ENCODE measurements around the gene MUC5B.
"Not testable (repeated sequence)": the region's sequence is repeated elsewhere in the genome, so short reads cannot be mapped to it uniquely, and the experiment has no call there.

The MUC5B gene

GRCh38 chr11:1204381-1205101 is 18.3 kb upstream of the MUC5B start:
- no peak for DNase-seq

- DNase-seq: no peak
Measured at GRCh38 chr11:1205121-1205986, 17.5 kb upstream of the MUC5B start.

GRCh38 chr11:1205987-1206331 is 16.9 kb upstream of the MUC5B start:
- DNase-seq: no peak

GRCh38 chr11:1206391-1207271 is 16.2 kb upstream of the MUC5B start:
- DNase-seq: no peak

- DNase-seq: no peak
Measured at GRCh38 chr11:1207401-1208143, 15.3 kb upstream of the MUC5B start.

GRCh38 chr11:1208144-1208393 is 14.8 kb upstream of the MUC5B start:
- no peak for DNase-seq

- no peak for DNase-seq
Measured at GRCh38 chr11:1208394-1209261, 14.2 kb upstream of the MUC5B start.

- DNase-seq: no peak
Measured at GRCh38 chr11:1209371-1210057, 13.4 kb upstream of the MUC5B start.

- no peak for DNase-seq
Measured at GRCh38 chr11:1211838-1212237, 11.0 kb upstream of the MUC5B start.

GRCh38 chr11:1215826-1216225 is 7.0 kb upstream of the MUC5B start:
- not testable (repeated sequence) for DNase-seq

GRCh38 chr11:1217151-1217550 is 5.7 kb upstream of the MUC5B start:
- DNase-seq: no peak

- no peak for DNase-seq
Measured at GRCh38 chr11:1218256-1218787, 4.5 kb upstream of the MUC5B start.

- DNase-seq: no peak
Measured at GRCh38 chr11:1218788-1219445, 3.9 kb upstream of the MUC5B start.

- no peak for DNase-seq
Measured at GRCh38 chr11:1219446-1219833, 3.4 kb upstream of the MUC5B start.

GRCh38 chr11:1219834-1220815 is 2.7 kb upstream of the MUC5B start:
- no peak for DNase-seq

GRCh38 chr11:1220941-1221721 is 1.7 kb upstream of the MUC5B start:
- DNase-seq: no peak

- no peak for DNase-seq
Measured at GRCh38 chr11:1221848-1222311, 986 bp upstream of the MUC5B start.

All from activated T-cell treated with anti-CD3 and anti-CD28 coated beads for 4 hours (primary cell).